Fibroblast of skin of abdomen (primary cell): Measurements from ENCODE around the gene NCLN.
"Not testable (repeated sequence)": the region's sequence is repeated elsewhere in the genome, so short reads cannot be mapped to it uniquely, and the experiment has no call there.

Experiments used
- DNase-seq: peaks from one replicate; pipeline ENCODE4 v3.0.0-alpha.2; 2013

Gene NCLN

DNA sequence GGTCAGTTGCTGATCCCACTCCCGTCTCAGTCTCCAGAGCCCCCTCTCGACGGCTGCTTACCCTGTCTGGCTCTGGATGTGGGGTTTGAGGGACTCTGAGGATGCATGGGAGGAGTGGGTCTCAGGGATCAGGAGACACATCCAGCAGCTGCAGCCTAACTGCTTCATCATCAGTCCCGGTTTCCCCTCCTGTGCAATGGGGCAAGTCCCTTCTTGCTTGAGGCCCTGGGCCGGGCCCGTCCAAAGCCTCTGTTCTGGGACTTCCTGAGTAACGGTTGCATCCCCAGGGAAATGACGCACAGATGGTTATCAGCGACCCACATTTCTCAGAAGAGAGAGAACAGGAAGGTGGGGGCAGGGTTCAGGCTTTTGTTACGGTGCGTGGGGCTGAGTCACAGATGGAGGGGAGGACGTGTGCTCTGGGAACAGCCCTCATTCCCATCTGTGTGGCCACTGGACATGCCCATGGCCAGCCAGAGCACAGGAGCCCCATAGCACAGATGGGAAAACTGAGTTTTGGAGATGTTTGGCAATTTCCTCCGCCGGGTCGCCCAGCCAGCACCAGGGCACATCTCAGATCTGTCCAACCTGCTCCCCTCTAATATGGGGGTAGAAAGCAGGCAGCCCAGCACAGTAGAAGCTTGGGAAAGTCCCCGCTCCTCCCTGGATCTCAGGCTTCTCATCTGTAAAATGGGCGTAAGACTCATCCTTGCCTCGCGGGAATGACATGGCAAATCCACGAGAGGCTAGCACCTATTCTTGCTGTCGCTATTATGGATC lies 30.6 kb upstream of the NCLN start:
- DNase-seq = peak; percentile 98

DNA sequence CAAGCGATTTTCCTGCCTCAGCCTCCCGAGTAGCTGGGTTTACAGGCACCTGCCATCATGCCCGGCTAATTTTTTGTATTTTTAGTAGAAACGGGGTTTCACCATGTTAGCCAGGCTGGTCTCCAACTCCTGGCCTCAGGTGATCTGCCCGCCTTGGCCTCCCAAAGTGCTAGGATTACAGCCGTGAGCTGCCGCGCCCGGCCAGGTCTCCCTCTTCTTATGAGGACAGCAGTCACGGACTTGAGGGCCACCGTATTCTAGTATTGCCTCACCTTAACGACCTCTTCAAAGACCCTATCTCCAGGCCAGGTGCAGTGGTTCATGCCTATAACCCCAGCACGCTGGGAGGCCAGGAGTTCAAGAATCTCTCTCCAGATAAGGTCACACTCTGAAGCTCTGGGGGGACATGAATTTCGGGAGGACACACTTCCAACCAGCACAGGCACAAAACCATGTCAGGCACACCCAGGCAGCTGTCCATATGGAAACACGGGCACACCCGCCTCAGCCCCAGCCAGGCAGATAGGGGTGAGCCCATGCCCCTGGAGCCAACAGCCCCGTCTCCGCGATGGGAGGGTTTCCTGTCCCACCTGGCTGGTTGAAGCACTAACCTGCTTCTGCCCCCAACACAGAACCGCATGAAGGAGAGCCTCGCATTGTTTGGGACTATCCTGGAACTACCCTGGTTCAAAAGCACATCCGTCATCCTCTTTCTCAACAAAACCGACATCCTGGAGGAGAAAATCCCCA lies 28.5 kb upstream of the NCLN start:
- DNase-seq = no peak

DNA sequence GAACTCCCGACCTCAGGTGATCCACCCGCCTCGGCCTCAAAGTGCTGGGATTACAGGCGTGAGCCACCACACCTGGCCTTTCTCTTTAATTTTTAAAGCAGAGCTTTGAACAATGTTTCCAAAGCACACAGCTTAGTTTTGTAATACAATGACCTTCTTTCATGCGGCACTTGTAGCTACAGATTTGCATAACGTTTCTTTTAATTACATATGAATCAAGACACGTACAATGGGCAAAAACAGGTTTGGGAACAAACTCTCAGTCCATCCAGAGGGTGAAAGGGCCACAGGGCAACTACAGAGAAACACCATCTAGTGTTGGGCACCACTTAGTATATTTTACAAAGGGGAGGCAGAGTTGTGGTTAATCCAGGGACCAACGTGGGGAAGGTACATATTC lies 26.2 kb upstream of the NCLN start:
- no peak for DNase-seq

DNA sequence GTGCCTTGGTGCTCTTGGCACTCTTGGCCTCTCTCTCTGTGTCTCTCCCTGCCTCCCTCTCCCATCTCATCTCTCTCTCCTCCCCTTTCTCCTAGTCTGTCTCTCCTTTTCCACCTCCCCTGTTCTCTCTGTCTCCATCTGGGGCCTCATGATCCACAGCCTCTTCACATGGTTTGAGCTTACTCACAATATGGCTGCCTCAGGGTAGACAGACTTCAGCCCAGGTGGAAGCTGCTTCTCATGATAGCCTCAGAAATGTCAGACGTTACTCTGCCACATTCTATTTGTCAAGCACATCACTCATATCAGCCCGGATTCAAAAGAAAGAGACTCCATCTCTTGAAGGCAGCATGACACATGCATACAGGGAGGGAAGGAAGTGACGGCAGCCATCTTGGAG lies 25.5 kb upstream of the NCLN start:
- DNase-seq = no peak

DNA sequence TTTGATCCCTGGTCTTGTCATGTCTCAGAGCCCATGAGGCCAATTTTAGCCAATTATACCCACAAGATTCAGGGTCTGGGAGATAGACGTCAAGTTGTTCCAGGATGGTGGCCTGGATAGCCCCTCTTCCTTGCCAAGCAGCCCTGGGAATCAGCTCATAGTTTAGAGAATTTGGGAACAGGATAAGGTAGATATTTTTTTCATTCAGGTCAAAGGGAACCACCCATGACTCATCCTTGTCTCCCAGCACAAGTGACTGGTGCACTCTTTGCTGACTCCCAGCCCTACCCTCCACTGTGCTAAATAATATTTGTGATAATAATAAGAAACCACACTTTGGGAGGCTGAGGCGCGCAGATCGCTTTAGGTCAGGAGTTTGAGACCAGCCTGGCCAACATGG lies 24.3 kb upstream of the NCLN start:
- DNase-seq = no peak

DNA sequence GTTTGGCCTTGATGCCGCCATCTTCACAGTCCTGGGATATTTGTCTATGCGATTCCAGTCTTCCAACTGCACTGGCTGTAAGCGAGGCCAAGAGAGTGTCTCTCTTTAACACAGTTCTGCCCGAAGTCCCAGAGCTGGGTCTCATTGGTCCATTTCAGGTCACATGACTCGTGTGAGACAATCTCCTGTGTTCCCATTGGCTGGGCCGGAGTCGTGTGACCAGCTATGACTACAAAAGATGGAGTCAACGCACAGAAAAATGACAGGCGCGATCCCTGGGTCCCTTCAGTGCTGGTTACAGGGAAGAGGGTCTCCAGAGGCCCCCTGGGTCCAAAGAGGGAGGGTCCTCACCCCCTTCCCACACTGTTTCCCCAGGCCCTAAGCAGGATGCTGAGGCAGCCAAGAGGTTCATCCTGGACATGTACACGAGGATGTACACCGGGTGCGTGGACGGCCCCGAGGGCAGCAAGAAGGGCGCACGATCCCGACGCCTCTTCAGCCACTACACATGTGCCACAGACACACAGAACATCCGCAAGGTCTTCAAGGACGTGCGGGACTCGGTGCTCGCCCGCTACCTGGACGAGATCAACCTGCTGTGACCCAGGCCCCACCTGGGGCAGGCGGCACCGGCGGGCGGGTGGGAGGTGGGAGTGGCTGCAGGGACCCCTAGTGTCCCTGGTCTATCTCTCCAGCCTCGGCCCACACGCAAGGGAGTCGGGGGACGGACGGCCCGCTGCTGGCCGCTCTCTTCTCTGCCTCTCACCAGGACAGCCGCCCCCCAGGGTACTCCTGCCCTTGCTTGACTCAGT lies 23.1 kb upstream of the NCLN start:
- DNase-seq = no peak

DNA sequence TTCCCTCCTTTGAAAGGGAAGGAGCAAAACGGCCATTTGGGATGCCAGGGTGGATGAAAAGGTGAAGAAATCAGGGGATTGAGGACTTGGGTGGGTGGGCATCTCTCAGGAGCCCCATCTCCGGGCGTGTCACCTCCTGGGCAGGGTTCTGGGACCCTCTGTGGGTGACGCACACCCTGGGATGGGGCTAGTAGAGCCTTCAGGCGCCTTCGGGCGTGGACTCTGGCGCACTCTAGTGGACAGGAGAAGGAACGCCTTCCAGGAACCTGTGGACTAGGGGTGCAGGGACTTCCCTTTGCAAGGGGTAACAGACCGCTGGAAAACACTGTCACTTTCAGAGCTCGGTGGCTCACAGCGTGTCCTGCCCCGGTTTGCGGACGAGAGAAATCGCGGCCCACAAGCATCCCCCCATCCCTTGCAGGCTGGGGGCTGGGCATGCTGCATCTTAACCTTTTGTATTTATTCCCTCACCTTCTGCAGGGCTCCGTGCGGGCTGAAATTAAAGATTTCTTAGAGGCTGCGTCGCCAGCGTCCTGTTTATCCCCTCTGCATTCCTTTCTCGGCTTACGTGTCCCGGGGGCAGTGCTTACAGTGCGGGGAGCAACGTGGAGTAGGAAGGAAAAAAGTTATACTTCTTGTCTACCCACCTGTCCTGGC lies 22.4 kb upstream of the NCLN start:
- peak; percentile 47 for DNase-seq

DNA sequence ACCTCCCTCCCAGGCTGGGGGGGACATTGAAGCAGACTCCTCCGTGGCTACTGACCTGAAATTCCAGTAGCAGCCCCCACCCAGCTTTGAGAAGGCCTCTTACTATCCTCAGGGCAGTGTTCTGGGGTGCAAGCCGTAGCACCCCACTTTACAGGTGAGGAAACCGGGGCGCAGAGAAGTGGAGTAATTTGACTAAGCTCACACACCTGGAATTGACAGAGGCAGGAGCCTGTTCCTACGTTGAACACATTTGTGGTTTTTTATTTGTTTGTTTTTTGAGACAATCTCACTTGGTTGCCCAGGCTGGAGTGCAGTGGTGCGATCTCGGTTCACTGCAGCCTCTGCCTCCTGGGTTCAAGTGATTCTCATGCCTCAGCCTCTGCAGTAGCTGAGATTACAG lies 21.8 kb upstream of the NCLN start:
- no peak for DNase-seq

DNA sequence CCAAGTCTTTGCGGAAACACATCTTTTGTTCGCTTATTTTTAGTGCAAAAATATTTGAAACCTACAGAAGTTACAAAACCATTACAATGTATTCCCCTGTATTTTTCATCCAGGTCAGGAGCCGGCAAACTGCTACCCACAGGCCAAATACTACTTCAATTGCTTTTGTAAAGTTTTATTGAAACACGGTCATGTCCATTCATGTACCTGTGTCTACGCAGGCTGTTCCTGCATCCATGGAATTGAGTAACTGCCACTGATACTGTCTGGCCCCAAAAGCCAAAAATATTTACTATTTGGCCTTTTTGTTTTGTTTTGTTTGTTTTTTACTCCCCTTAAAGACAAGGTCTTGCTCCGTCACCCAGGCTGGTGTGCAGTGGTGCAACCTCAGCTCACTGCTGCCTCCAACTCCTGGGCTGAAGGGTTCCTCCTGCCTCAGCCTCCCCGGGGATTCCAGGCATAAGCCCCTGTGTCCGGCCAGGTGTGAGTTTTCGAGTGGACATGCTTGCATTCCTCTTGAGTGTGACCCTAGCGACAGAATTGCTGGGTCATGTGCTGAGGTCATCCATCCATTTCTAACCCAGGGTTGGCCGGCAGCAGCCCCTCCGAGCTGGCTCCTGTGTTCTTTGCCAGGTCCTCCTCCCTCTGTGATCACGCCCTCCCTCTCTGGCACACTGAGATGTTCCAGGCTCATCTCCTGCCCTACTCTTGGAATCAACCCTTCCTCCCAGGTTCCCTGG lies 18.0 kb upstream of the NCLN start:
- no peak for DNase-seq

DNA sequence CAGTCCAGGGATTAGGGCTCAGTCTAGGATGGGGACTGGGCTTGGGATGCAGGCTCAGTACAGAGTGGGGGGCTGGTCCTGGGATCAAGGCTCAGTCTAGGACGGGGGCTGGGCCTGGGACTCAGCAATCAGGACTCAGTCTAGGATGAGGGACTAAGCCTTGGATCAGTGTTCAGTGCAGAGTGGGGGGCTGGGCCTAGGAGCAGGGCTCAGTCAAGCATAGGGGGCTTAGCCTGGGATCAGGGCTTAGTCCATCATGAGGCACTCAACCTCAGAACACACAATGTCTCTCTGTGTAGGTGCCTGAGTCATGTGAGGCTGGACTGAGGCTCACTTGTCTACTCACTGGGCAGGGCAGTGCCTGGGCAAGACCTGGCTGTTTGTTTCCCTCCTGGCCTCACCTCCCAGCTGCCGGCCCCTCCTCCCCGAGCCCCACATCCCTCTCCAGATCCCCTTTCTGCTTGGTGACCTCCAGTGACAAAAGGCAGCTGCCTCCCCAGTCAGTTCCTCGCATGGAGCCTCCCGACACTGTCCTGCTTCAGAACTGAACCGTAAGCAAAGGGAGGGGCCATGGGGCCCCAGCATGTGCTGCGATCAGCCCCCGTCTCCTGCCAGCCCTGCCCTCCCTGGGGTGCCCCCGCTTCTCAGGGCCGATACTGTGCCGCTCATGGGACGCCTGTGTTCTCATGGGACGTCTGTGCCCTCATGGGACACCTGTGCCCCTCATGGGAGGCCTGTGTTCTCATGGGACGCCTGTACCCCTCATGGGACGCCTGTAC lies 13.6 kb upstream of the NCLN start:
- DNase-seq = no peak

DNA sequence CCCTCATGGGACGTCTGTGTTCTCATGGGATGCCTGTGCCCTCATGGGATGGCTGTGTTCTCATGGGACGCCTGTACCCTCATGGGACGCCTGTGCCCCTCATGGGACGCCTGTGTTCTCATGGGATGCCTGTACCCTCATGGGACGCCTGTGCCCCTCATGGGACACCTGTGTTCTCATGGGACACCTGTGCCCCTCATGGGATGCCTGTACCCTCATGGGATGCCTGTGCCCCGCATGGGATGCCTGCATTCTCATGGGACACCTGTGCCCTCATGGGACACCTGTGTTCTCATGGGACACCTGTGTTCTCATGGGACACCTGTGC lies 13.1 kb upstream of the NCLN start:
- DNase-seq = not testable (repeated sequence)

DNA sequence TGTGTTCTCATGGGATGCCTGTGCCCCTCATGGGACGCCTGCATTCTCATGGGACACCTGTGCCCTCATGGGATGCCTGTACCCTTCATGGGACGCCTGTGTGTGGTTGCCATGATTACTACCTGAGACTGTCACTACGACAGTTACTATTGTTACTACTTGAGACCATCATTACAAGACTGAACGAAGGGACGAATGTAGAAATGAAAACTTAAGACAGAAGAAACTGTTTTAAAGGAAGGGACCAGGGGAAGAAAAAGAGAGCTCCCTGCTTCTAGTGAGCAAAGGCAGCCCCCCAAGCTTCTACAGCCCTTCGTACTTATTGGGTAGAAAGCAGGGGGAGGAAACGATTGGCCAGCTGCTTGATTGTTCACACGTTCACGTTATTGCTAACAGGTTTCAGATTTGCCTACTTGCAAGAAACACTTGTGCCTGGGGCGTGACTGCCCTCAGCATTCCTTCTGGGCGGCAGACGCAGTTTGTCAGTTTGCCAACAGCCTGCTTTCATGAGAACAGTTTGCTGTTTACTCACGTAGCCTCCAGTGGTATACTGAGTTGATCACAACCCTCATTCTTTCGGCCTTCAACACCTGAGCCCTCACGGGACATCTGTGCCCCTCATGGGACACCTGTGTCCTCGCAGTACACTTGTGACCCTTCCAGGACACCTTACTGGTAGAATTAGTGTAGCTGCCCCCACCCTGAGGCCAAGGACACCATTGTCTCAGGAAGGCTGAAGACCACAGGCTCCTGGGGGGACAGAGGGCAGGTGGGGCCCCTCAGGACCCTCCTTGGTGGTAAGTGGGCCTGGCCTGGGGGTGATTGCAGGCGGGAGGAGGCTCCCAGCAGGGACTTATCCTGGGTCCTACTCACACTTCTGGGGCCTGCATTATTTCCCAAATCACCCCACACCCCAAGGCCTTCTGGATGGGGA lies 9.7 kb upstream of the NCLN start:
- DNase-seq = peak; percentile 43

DNA sequence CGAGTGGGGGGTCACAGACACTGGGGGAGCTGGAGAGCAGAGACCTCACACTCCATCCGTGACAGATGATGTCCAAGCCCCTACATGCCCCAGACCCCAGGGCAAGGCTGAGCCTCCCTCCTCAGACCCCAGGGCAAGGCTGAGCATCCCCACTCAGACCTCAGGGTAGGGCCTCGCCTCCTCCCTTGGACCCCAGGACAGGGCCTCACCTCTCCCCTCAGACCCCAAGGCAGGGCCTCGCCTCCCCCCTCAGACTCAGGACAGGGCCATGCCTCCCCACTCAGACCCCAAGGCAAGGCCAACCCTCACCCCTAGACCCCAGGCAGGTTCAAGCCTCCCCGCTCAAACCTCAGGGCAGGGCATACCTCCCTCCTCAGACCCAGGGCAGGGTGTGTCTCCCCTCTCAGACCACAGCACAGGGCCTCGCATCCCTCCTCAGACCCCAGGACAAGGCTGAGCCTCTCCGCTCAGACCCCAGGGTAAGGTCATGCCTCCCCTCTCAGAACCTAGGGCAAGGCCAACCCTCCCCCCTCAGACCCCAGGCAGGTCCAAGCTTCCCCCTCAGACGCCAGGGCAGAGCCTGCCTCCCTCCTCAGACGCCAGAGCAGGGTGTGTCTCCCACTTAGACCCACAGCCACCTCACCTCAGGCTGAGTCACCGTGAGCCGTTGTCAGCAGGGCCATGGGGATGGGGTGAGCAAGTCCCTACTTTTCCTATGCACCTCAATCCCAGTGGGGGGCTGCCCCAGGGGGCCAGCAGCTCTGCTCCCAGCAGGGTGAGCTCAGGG lies 8.8 kb upstream of the NCLN start:
- peak; percentile 27 for DNase-seq

DNA sequence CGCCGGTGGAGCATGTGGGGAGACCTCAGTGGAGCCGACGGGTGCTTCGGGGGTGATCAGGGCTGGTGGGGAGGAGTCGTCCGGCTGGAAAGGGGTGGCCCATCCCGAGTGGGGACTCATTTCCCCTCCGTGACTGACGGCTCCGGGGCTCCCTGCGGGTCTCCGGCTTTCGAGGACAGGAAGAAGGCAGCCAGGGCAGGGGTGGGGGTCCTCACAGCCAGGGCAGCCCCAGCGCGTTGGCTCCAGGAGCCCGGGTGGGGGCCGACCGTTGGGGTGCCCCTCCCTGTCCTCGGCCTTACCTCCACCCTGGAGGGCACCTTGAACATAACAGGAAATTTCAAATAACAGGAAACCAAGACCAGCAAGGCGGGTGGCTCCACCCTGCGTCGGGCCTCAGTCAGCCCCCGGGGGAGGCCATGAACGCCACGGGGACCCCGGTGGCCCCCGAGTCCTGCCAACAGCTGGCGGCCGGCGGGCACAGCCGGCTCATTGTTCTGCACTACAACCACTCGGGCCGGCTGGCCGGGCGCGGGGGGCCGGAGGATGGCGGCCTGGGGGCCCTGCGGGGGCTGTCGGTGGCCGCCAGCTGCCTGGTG lies 7.3 kb upstream of the NCLN start, which contains the start of gene S1PR4:
TSS of gene S1PR4 (plus strand) at position 393 of the 596 bp plus-strand sequence. CDS start at position 417, 24 bp downstream.
- DNase-seq = no peak

DNA sequence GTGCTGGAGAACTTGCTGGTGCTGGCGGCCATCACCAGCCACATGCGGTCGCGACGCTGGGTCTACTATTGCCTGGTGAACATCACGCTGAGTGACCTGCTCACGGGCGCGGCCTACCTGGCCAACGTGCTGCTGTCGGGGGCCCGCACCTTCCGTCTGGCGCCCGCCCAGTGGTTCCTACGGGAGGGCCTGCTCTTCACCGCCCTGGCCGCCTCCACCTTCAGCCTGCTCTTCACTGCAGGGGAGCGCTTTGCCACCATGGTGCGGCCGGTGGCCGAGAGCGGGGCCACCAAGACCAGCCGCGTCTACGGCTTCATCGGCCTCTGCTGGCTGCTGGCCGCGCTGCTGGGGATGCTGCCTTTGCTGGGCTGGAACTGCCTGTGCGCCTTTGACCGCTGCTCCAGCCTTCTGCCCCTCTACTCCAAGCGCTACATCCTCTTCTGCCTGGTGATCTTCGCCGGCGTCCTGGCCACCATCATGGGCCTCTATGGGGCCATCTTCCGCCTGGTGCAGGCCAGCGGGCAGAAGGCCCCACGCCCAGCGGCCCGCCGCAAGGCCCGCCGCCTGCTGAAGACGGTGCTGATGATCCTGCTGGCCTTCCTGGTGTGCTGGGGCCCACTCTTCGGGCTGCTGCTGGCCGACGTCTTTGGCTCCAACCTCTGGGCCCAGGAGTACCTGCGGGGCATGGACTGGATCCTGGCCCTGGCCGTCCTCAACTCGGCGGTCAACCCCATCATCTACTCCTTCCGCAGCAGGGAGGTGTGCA lies 6.6 kb upstream of the NCLN start:
- DNase-seq = no peak

DNA sequence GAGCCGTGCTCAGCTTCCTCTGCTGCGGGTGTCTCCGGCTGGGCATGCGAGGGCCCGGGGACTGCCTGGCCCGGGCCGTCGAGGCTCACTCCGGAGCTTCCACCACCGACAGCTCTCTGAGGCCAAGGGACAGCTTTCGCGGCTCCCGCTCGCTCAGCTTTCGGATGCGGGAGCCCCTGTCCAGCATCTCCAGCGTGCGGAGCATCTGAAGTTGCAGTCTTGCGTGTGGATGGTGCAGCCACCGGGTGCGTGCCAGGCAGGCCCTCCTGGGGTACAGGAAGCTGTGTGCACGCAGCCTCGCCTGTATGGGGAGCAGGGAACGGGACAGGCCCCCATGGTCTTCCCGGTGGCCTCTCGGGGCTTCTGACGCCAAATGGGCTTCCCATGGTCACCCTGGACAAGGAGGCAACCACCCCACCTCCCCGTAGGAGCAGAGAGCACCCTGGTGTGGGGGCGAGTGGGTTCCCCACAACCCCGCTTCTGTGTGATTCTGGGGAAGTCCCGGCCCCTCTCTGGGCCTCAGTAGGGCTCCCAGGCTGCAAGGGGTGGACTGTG lies 5.9 kb upstream of the NCLN start:
- DNase-seq = no peak
